PFSK-1 (cell line): ENCODE measurements around the gene TRIM50.

Source experiments
- FOXP2 ChIP-seq: optimal IDR thresholded peaks from 2 replicates; pipeline ENCODE3; 2011; ENCODE audit warnings: borderline replicate concordance, control low read depth, inconsistent platforms; ENCODE audit not compliant: insufficient read depth; ENCODE audit errors: extremely low read length, extremely low read depth
- POLR2AphosphoS5 ChIP-seq: IDR thresholded peaks from 2 replicates; pipeline ENCODE4 v1.6.1; 2012; ENCODE audit warnings: low read depth, mild to moderate bottlenecking, control low read depth, low read length, moderate library complexity
- REST ChIP-seq, 2 experiments: IDR thresholded peaks; 2 replicates each; pipeline versions ENCODE4 v1.6.1 to v1.8.0; 2011 to 2012; ENCODE audit warnings: low read depth in 2 of 2, low read length in 2 of 2, control low read depth in 1 of 2, inconsistent platforms in 1 of 2, mild to moderate bottlenecking in 1 of 2, moderate library complexity in 1 of 2; ENCODE audit not compliant: insufficient read depth in 1 of 2
- SIN3A ChIP-seq: IDR thresholded peaks from 2 replicates; pipeline ENCODE4 v1.6.1; 2012; ENCODE audit warnings: mild to moderate bottlenecking, low read length, moderate library complexity, borderline replicate concordance; ENCODE audit not compliant: insufficient read depth
- TAF1 ChIP-seq: IDR thresholded peaks from 2 replicates; pipeline ENCODE4 v1.6.1; 2012; ENCODE audit warnings: low read length, control low read depth, borderline replicate concordance; ENCODE audit not compliant: insufficient read depth

The TRIM50 gene

GRCh38 chr7:73359306-73359705, 31.4 kb upstream of the TRIM50 start:
- TF ChIP-seq FOXP2 (no peak), TAF1 (no peak), POLR2AphosphoS5 (no peak), SIN3A (no peak), REST (IDR thresholded peaks at IDR 0.05; ENCODE audit: insufficient read depth in 1 of 2, low read depth in 2 of 2, low read length in 2 of 2) (no peak)

GRCh38 chr7:73358590-73359275, 30.9 kb upstream of the TRIM50 start:
- TF ChIP-seq TAF1 (no peak), SIN3A (no peak), FOXP2 (no peak), POLR2AphosphoS5 (no peak), REST (IDR thresholded peaks at IDR 0.05; ENCODE audit: insufficient read depth in 1 of 2, low read depth in 2 of 2, low read length in 2 of 2) (no peak)

DNA sequence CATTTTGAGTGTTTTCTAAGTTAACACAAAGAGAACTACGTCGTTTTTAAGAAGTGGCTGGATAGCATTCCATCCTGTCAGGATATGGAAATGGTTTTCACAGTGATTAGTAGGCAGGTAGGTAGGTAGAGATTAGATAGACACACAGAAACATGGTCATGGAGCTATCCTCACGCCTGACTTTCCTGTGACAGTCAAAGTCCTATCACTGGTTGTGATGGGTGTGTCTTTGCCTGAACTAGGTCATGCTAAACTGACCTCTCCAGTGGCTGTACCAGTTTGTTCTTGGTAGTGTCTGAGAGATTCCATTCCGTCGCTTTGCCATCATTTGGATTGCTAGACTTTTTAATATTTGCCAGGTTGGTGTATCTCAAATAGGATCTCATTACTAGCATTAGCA, 28.3 kb upstream of the TRIM50 start:
- TF ChIP-seq REST (IDR thresholded peaks at IDR 0.05; ENCODE audit: insufficient read depth in 1 of 2, low read depth in 2 of 2, low read length in 2 of 2) (no peak), TAF1 (no peak), SIN3A (no peak), FOXP2 (no peak)

GRCh38 chr7:73354821-73355220, 26.9 kb upstream of the TRIM50 start:
- TF ChIP-seq POLR2AphosphoS5 (no peak), SIN3A (no peak), FOXP2 (no peak), TAF1 (no peak), REST (IDR thresholded peaks at IDR 0.05; ENCODE audit: insufficient read depth in 1 of 2, low read depth in 2 of 2, low read length in 2 of 2) (no peak)

GRCh38 chr7:73354196-73354595, 26.3 kb upstream of the TRIM50 start:
- no peak for TF ChIP-seq REST (IDR thresholded peaks at IDR 0.05; ENCODE audit: insufficient read depth in 1 of 2, low read depth in 2 of 2, low read length in 2 of 2)
- no peak for TF ChIP-seq SIN3A
- TF ChIP-seq FOXP2 = no peak
- no peak for TF ChIP-seq TAF1
- no peak for TF ChIP-seq POLR2AphosphoS5
